Activated CD4-positive, CD25-positive, alpha-beta regulatory T cell treated with anti-CD3 and anti-CD28 coated beads, Interleukin-2, amount 50 U/mL, for 24 hours (primary cell): ENCODE data around the gene BIN1.

Source experiments
- ATAC-seq, 2 donors: fragments of 150-1000 bp; cut with Tn5 transposase; one replicate each; pipeline ENCODE4 v1.10.0; 2021; ENCODE audit warnings: mild to moderate bottlenecking in 1 of 2, moderate library complexity in 1 of 2

Gene BIN1

GRCh38 chr2:127071901-127072328, 35.0 kb downstream of the BIN1 start:
- ATAC-seq = no peak

GRCh38 chr2:127070221-127070620, 36.7 kb downstream of the BIN1 start:
- ATAC-seq = no peak

DNA sequence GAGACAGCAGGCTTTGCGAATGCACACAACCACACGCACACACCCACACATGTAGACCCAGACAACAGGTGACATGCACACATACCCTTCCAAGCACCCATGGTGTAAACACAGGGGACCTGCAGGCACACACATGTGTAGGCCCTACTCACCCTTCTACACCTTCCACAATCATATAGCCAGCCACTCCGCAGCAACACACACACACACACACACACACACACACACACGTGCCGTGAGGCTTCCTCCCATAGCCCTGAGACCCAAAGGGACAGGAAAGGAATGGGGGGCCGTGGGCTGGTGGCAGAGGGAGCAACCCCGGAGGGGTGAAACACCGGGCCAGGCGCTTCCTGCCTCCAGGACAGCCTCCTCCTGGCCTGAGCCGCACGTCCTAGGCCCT, 37.4 kb downstream of the BIN1 start:
- ATAC-seq = no peak

GRCh38 chr2:127069003-127069402, 38.0 kb downstream of the BIN1 start:
- no peak for ATAC-seq

DNA sequence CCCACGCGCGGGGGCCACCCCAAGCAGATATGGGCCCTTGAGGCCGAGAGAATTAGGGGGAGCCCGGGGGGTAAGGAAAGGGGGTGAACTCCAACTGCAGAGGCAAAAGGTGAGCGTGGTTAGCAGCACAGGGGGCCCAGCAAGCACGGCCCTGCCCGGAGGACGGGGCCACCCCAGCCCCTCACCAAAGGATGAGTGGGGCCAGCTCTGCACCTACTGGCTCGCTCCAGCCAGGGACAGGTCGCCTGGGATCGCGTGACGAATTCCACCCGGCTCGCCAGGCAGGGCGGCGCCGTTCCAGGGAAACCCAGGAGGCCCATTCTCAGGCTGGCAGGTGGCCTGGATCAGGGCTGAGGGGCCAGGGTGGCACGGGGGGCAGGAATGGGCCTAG, 38.6 kb downstream of the BIN1 start:
- no peak for ATAC-seq

DNA sequence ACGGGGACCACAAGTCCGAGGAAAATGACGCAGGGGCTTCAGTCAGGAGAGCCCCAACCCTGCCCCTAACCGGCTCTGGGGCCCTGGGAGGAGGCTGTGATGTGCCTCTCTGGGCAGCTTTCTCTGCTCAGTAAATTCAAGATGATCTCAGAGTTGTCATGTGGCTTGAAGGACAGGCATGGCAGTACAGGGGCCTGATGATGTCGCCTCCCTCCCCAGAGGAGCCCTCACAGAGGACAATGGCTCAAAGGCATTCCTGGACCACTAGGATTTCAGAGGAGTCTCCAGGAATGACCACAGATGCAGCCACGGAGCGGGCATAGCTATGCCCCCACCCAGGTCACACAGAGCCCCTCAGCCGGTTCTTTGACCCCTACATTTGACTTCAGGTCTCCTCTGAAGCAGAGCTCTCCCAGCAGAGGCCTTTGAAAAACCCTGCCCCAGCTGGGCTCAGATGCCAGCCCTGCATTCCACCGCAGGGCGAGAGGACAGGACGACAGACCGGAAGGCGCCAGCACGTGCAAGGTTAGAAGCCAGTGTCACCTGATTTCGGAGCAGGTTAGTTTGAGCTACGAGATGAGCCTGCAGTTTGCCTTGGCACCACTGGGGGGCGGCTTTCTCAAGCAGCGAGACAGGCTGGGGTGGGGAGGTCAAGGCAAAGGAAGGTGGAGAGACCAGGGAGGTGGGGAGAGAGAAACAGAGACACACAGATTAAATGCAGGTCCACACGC, 39.2 kb downstream of the BIN1 start:
- peak in 1 of 2 donors; percentile 5 for ATAC-seq

DNA sequence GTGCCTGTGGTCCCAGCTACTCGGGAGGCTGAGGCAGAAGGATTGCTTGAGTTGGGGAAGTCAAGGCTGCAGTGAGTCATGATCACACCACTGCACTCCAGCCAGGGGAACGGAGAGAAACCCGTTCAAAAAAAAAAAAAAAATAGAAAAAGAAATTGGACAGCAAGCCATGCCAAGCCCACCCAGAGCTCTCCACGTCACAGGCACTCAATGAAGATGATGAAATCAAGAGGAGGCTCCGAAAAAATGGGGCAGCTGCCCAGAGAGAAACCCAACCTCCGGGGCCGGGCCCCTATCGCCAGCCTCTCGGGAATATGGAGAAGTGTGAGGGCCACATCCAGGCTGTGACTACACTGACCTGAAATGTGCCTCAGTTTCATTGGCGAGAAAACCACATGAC, 40.0 kb downstream of the BIN1 start:
- ATAC-seq = no peak

- ATAC-seq = no peak
These were observed 41.0 kb downstream of the BIN1 start for GRCh38 chr2:127065940-127066318.

- no peak for ATAC-seq
These were observed 41.5 kb downstream of the BIN1 start for GRCh38 chr2:127065299-127065939.

- ATAC-seq = peak; percentile 96
These were observed 42.2 kb downstream of the BIN1 start for GRCh38 chr2:127064642-127065250.

DNA sequence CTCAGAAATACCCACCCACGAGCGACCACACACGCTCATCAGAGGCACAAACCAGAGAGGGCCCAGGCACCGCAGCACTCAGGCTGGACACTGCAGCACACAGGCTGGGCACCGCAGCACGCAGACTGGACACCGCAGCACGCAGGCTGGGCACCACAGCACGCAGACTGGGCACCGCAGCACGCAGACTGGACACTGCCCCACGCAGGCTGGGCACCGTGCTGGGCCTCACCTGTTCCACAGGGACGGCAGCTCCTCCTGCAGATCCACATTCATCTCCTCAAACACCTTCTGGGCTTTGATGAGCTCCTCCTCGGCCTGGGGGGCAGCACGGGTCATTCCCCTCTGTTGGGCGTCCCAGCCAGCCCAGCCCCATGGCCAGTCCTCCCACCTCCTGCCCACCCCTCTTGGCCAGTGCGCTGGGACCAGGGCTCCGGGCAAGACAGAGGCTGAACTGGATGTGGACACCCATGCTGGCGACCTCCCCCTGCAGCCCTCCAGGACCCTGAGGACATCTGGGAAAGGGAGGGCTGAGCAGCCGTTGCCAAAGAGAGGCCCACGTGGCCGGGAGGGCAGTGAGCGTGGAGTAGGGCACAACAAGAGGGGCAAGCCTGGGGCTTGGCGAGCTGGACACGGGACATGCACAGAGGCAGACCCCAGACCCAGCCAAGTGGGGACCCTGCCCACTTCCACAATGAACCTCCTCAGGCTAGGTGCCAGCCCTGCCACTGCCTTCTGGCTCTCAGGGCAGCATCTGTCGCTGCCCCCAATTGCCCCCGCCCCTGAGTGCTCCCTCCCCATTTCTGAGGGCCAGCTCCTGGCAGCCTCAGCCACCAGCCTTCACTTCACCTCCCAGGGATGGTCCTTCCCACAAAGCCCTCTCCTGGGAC, 43.0 kb downstream of the BIN1 start:
- no peak for ATAC-seq

DNA sequence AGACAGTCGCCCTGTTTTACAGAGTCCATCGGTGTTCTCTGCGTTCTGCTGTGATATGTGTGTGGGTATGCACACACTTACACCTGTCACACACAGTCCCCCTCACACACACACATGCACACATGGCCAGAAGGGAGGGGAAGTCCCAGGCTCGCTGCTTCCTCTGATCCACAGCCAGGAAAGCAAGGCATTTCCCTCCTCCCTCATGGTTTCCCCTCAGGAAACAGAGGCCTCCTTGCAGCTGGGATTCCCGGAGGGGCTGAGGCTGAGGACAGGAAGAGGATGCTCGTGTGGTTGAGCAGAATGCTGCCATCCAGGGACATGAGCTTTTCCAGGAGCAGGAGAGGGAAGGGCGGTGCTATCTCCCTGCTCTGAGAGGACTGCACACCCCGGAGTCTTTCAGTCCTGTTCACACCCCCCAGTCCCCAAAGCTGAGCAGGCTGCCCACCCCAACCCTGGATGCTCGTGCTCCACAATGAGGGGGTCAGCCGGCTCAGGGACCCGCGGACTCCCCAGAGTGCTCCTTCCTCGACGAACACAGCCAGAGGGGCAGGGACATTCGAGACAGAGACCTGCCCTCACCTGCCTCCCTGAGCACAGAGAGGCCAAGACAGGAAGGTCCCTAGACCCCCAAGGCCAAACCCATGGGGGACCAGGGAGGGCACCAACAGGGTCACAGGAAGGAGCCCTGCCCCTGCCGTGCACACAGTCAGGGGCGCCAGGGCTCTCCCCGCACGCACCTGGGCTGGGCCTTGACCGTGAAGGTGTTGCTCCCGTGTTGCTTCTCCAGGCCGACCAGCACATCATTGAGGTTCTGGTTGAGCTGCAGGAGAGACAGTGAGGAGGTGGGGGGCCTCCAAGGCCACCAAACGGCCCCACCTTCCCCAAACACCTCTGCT, 45.3 kb downstream of the BIN1 start:
- no peak for ATAC-seq

GRCh38 chr2:127060264-127060945, 46.5 kb downstream of the BIN1 start:
- ATAC-seq = no peak

DNA sequence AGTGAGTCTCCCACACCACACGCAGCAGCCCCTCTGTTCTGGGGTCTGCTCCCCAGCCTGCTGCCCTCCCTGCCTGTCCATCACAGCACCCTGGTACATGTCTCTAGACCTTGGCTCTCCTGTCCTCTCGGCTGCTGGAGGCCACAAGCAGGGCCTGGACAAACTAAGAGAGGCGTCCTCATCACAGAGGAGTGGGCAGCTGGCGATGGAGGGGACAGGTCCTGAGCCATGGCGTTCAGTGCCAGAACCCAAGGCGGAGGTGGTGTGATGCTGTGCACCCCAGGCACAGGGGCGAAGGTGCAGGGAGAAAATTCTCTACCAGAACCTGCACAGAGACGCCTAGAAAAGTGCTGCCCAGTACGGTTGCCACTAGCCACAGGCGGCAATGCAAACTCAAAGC, 47.4 kb downstream of the BIN1 start:
- ATAC-seq = no peak

DNA sequence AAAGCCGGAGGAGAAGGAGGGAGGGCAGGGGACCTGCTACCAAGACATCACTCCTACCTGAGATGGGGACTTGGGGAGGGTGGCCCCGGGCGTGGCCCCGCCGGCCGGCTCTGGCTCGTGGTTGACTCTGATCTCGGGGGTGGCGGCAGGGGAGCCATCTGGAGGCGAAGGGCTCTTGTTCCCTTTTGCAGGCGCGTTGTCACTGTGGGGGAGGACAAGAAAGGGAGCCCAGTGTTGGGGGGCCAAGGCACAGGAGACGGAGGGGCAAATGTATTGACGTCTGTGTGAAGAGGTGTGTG, 48.1 kb downstream of the BIN1 start:
- no peak for ATAC-seq

DNA sequence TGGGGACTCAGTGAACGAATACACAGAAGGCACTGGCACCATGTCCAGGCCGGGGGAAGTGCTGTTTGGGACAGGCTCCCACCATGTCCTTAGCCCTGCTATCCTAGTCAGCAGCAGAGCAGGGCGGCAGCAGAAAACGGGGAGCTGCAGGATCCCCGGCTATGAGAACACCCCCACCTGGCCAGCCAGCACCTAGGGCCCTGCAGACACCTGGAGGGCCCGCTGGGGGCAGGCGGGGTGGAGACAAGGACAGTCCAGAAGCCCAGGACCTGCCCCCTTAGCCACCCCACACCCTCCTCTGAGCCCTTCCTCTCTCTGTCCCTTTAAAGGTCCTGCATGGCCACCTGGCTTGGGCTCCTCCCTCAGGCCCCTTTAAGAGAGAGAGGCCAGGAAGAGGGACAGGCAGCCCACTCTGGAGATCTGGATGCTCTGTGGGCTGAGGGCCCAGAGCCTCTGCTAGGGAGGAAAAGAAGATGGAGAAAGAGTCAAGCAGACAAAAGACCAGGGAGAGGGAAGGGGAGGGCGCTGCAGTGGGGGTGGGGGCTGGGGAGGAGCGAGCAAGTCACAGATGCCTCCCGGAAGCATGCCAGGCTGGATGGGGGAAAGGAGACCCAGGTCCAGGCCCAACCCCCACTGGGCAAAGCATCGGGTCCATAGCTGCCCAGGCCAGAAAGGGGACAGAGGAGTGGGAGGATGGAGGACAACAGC, 48.6 kb downstream of the BIN1 start:
- no peak for ATAC-seq

- ATAC-seq = no peak
These were observed 49.3 kb downstream of the BIN1 start for GRCh38 chr2:127057371-127058245.

DNA sequence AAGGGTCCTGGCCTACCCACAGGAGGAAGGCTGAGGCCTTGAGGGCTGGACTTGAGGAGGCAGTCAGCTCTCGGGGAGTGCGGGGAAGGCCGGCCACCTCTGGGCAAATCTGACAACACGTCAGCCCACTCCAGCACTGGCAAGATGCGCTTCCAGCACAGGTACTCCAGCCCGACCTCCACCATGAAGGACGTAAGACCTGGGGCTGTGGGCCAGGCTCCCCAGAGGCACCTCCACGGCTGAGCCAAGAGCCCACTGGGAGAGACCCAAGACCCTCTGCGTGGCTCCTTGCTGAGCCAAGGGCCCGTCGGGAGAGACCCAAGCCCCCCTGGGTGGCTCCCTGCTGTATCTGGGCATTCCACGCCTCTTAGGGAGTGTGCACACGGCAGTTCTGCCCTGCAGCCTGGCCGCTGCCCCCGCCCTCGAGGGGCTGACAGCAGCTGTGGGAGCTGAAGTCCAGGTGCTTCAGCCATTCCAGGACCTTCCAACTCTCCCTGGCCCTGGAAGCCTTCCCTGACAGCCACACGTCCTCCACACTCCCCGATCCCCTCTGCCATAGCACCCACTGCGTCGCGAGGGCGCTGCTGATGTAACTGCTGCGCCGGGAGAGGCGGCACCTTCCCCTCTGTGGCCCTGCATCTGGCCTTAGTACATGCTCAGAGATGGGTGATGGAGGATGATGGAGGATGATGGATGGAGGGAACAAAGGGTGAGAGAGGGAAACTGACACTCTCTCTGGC, 50.2 kb downstream of the BIN1 start:
- no peak for ATAC-seq

DNA sequence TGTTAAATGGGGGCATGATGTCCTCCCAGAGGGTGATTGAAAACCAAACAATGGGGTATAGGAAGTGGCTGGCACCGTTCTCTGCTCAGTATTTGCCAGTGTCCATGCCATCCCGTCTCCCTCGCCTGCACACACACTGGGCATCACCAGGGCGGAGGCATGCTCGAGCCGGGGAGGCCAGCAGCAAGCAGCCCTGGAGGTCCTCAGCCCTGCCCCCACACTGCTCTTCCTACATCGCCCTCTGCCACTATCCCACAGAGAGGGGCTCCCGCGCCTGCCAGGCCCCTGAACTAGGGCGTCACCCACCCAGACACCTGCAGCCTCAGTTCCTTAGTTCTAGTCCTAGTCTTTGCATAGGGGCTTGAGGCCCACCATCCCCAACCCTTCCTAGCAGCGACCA, 50.9 kb downstream of the BIN1 start:
- no peak for ATAC-seq

- ATAC-seq = no peak
These were observed 51.2 kb downstream of the BIN1 start for GRCh38 chr2:127055786-127056076.
